Stimulated activated memory B cell treated with anti-CD40 and anti-IgM and Interleukin-4, amounts not matched to agents 10 μg/mL and 1 μg/mL and 100 μg/mL, for 72 hours (primary cell): ENCODE data around the gene CACFD1.
A peak's percentile ranks its signal among the peaks of the same experiment; 100 is the strongest.

Source experiments
- ATAC-seq: fragments of 150-1000 bp; cut with Tn5 transposase; 2 replicates; pipeline ENCODE4 v1.10.0; 2021
- H3K27ac Mint-ChIP-seq: one replicate; pipeline ENCODE4 v1.8.0; 2022; ENCODE audit warnings: mild to moderate bottlenecking, mixed read lengths
- H3K27me3 Mint-ChIP-seq: one replicate; pipeline ENCODE4 v1.8.0; 2022; ENCODE audit warnings: mixed read lengths
- H3K36me3 Mint-ChIP-seq: one replicate; pipeline ENCODE4 v1.8.0; 2022; ENCODE audit warnings: mixed read lengths
- H3K4me1 Mint-ChIP-seq: one replicate; pipeline ENCODE4 v1.8.0; 2022; ENCODE audit warnings: mixed read lengths
- H3K4me3 Mint-ChIP-seq: one replicate; pipeline ENCODE4 v1.8.0; 2022; ENCODE audit warnings: mild to moderate bottlenecking, moderate library complexity, mixed read lengths
- H3K9me3 Mint-ChIP-seq: one replicate; pipeline ENCODE4 v1.8.0; 2022; ENCODE audit warnings: mixed read lengths

The CACFD1 gene

GRCh38 chr9:133477461-133477860 lies 17.7 kb downstream of the CACFD1 start:
- Mint-ChIP-seq H3K9me3 (no peaks in the 10 kb centered on the region), H3K27me3 (no peaks in the 10 kb centered on the region), H3K36me3 (peaks cover 16% of the 10 kb centered on the region), H3K4me1 (peaks cover 37% of the 10 kb centered on the region), H3K27ac (peak overlapping the region; percentile 84), H3K4me3 (peak overlapping the region; percentile 95)
- ATAC-seq: no peak

- peak; percentile 76 for ATAC-seq
- Mint-ChIP-seq H3K9me3 (no peaks in the 10 kb centered on the region), H3K36me3 (peaks cover 11% of the 10 kb centered on the region), H3K27ac (peak overlapping the region; percentile 84), H3K27me3 (no peaks in the 10 kb centered on the region), H3K4me1 (peaks cover 37% of the 10 kb centered on the region), H3K4me3 (peak overlapping the region; percentile 95)
Measured at GRCh38 chr9:133477992-133478850, 18.4 kb downstream of the CACFD1 start.

GRCh38 chr9:133478851-133479711 lies 19.3 kb downstream of the CACFD1 start, which contains the start of gene SLC2A6:
TSS of gene SLC2A6 (minus strand) at chr9:133479099. CDS start at chr9:133479059, 40 bp downstream.
- Mint-ChIP-seq H3K9me3 (no peaks in the 10 kb centered on the region), H3K4me1 (peaks cover 37% of the 10 kb centered on the region), H3K27ac (peak within 1 kb of the TSS; percentile 84), H3K4me3 (peak within 1 kb of the TSS; percentile 95), H3K27me3 (no peaks in the 10 kb centered on the region), H3K36me3 (peaks cover 11% of the 10 kb centered on the region)
- peak; percentile 97 for ATAC-seq

- no peaks in the 10 kb centered on the region for H3K9me3 Mint-ChIP-seq
- H3K27me3 Mint-ChIP-seq: no peaks in the 10 kb centered on the region
- no peak overlapping the region for H3K27ac Mint-ChIP-seq
- H3K4me1 Mint-ChIP-seq: peaks cover 20% of the 10 kb centered on the region
- no peak overlapping the region for H3K4me3 Mint-ChIP-seq
- no peaks in the 10 kb centered on the region for H3K36me3 Mint-ChIP-seq
- no peak for ATAC-seq
Measured at GRCh38 chr9:133483611-133484010, 23.8 kb downstream of the CACFD1 start.

GRCh38 chr9:133484671-133485437 lies 25.1 kb downstream of the CACFD1 start:
- Mint-ChIP-seq H3K36me3 (no peaks in the 10 kb centered on the region), H3K4me3 (no peak overlapping the region), H3K27ac (no peak overlapping the region), H3K4me1 (peaks cover 12% of the 10 kb centered on the region), H3K27me3 (peaks cover 8% of the 10 kb centered on the region), H3K9me3 (no peaks in the 10 kb centered on the region)
- no peak for ATAC-seq

- Mint-ChIP-seq H3K4me3 (peak overlapping the region; percentile 72), H3K4me1 (peaks cover 8% of the 10 kb centered on the region), H3K36me3 (no peaks in the 10 kb centered on the region), H3K27me3 (peaks cover 16% of the 10 kb centered on the region), H3K27ac (peak overlapping the region; percentile 73), H3K9me3 (no peaks in the 10 kb centered on the region)
- ATAC-seq: peak; percentile 68
Measured at GRCh38 chr9:133485531-133486260, 25.9 kb downstream of the CACFD1 start.

- peaks cover 30% of the 10 kb centered on the region for H3K27me3 Mint-ChIP-seq
- H3K4me1 Mint-ChIP-seq: peaks cover 8% of the 10 kb centered on the region
- no peak overlapping the region for H3K27ac Mint-ChIP-seq
- no peaks in the 10 kb centered on the region for H3K9me3 Mint-ChIP-seq
- ATAC-seq: no peak
- no peaks in the 10 kb centered on the region for H3K36me3 Mint-ChIP-seq
- H3K4me3 Mint-ChIP-seq: no peak overlapping the region
Measured at GRCh38 chr9:133487331-133487725, 27.6 kb downstream of the CACFD1 start.

GRCh38 chr9:133488686-133489252 lies 29.0 kb downstream of the CACFD1 start:
- Mint-ChIP-seq H3K9me3 (no peaks in the 10 kb centered on the region), H3K27me3 (peaks cover 30% of the 10 kb centered on the region), H3K4me1 (peaks cover 8% of the 10 kb centered on the region), H3K27ac (no peak overlapping the region), H3K4me3 (no peak overlapping the region), H3K36me3 (no peaks in the 10 kb centered on the region)
- ATAC-seq: no peak

GRCh38 chr9:133489253-133490190 lies 29.7 kb downstream of the CACFD1 start:
- H3K4me1 Mint-ChIP-seq: peaks cover 8% of the 10 kb centered on the region
- no peaks in the 10 kb centered on the region for H3K36me3 Mint-ChIP-seq
- no peak for ATAC-seq
- H3K27me3 Mint-ChIP-seq: peaks cover 30% of the 10 kb centered on the region
- no peaks in the 10 kb centered on the region for H3K9me3 Mint-ChIP-seq
- H3K4me3 Mint-ChIP-seq: no peak overlapping the region
- no peak overlapping the region for H3K27ac Mint-ChIP-seq

- H3K27me3 Mint-ChIP-seq: peaks cover 30% of the 10 kb centered on the region
- H3K4me3 Mint-ChIP-seq: no peak overlapping the region
- H3K36me3 Mint-ChIP-seq: no peaks in the 10 kb centered on the region
- peaks cover 8% of the 10 kb centered on the region for H3K4me1 Mint-ChIP-seq
- no peak for ATAC-seq
- H3K9me3 Mint-ChIP-seq: no peaks in the 10 kb centered on the region
- no peak overlapping the region for H3K27ac Mint-ChIP-seq
Measured at GRCh38 chr9:133490201-133490681, 30.5 kb downstream of the CACFD1 start.

- no peaks in the 10 kb centered on the region for H3K36me3 Mint-ChIP-seq
- H3K4me1 Mint-ChIP-seq: peaks cover 5% of the 10 kb centered on the region
- H3K9me3 Mint-ChIP-seq: no peaks in the 10 kb centered on the region
- no peak overlapping the region for H3K4me3 Mint-ChIP-seq
- ATAC-seq: no peak
- no peak overlapping the region for H3K27ac Mint-ChIP-seq
- H3K27me3 Mint-ChIP-seq: peaks cover 30% of the 10 kb centered on the region
Measured at GRCh38 chr9:133490865-133491655, 31.3 kb downstream of the CACFD1 start.

- Mint-ChIP-seq H3K36me3 (no peaks in the 10 kb centered on the region), H3K4me3 (no peak overlapping the region), H3K27me3 (peaks cover 30% of the 10 kb centered on the region), H3K9me3 (no peaks in the 10 kb centered on the region), H3K27ac (no peak overlapping the region), H3K4me1 (no peaks in the 10 kb centered on the region)
- ATAC-seq: no peak
Measured at GRCh38 chr9:133491656-133491925, 31.8 kb downstream of the CACFD1 start.
